Breast epithelium (tissue), 3 donors: ENCODE data around the gene CDH26.

ENCODE experiments used
- POLR2A ChIP-seq: fragments of 450-650 bp; IDR thresholded peaks from one replicate; pipeline ENCODE4 v1.6.1; 2016; ENCODE audit warnings: antibody characterized with exemption, mild to moderate bottlenecking, moderate library complexity
- POLR2AphosphoS5 ChIP-seq, 3 donors: sonication (generic); formaldehyde crosslinking; IDR thresholded peaks; one replicate each; pipeline ENCODE4 v1.6.1; 2017; ENCODE audit warnings: antibody characterized with exemption in 3 of 3
- TF ChIP-seq, protein P1 (sequence below), 3 donors: fragments of 450-650 bp; IDR thresholded peaks; one replicate each; pipeline ENCODE4 v1.5.1; 2016 to 2017; ENCODE audit warnings: antibody characterized with exemption in 3 of 3, mild to moderate bottlenecking in 3 of 3, moderate library complexity in 3 of 3

DNA sequence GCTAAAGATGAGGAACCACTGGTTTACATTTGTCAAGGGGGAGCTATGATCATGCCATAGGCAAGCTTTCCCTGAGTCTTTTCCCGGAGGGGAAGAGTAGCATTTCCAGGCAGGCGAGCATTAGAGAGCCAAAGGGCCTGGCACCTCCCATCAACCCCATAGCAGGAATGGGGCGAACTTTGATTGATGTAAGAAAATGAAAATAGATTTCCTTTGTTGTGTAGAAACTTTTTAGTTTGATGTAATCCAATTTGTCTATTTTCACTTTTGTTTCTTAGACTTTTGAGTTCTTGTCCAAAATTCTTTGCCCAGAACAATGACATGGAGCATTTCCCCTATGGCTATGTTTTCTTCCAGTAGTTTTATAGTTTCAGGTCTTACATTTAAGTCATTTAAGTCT lies 85.2 kb downstream of the CDH26 start:
- TF ChIP-seq, protein P1, sequence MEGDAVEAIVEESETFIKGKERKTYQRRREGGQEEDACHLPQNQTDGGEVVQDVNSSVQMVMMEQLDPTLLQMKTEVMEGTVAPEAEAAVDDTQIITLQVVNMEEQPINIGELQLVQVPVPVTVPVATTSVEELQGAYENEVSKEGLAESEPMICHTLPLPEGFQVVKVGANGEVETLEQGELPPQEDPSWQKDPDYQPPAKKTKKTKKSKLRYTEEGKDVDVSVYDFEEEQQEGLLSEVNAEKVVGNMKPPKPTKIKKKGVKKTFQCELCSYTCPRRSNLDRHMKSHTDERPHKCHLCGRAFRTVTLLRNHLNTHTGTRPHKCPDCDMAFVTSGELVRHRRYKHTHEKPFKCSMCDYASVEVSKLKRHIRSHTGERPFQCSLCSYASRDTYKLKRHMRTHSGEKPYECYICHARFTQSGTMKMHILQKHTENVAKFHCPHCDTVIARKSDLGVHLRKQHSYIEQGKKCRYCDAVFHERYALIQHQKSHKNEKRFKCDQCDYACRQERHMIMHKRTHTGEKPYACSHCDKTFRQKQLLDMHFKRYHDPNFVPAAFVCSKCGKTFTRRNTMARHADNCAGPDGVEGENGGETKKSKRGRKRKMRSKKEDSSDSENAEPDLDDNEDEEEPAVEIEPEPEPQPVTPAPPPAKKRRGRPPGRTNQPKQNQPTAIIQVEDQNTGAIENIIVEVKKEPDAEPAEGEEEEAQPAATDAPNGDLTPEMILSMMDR (IDR thresholded peaks at IDR 0.05) = no peak
- TF ChIP-seq POLR2A (no peak), POLR2AphosphoS5 (IDR thresholded peaks at IDR 0.05) (no peak)
